WERI-Rb-1 (cell line): ENCODE results near the gene NT5C1B.

Experiments used
- DNase-seq: peaks from one replicate; pipeline ENCODE4 v3.0.0-alpha.2; 2020
- H3K27ac ChIP-seq: fragments of 250-450 bp; sonication (Bioruptor Pico); 2 replicates; pipeline ENCODE4 v1.5.1; 2020; ENCODE audit warnings: mild to moderate bottlenecking, moderate library complexity
- H3K27me3 ChIP-seq: fragments of 250-450 bp; sonication (Bioruptor Pico); 2 replicates; pipeline ENCODE4 v1.5.1; 2021; ENCODE audit warnings: mild to moderate bottlenecking, low read depth, moderate library complexity; ENCODE audit not compliant: insufficient read depth, severe bottlenecking
- H3K36me3 ChIP-seq: fragments of 250-450 bp; sonication (Bioruptor Pico); 2 replicates; pipeline ENCODE4 v1.5.1; 2020; ENCODE audit warnings: mild to moderate bottlenecking, moderate library complexity
- H3K4me3 ChIP-seq: 2 replicates; pipeline ENCODE4 v1.5.1; 2011; ENCODE audit warnings: low read depth, mild to moderate bottlenecking, control low read depth, low read length
- H3K9me3 ChIP-seq: fragments of 250-450 bp; sonication (Bioruptor Pico); 2 replicates; pipeline ENCODE4 v1.5.1; 2021; ENCODE audit warnings: mild to moderate bottlenecking, moderate library complexity; ENCODE audit not compliant: severe bottlenecking
- TF ChIP-seq, protein P1 (sequence below): IDR thresholded peaks from 2 replicates; pipeline ENCODE4 v1.5.1; 2011; ENCODE audit warnings: low read depth, mild to moderate bottlenecking, control low read depth, inconsistent platforms, low read length

NT5C1B gene

DNA sequence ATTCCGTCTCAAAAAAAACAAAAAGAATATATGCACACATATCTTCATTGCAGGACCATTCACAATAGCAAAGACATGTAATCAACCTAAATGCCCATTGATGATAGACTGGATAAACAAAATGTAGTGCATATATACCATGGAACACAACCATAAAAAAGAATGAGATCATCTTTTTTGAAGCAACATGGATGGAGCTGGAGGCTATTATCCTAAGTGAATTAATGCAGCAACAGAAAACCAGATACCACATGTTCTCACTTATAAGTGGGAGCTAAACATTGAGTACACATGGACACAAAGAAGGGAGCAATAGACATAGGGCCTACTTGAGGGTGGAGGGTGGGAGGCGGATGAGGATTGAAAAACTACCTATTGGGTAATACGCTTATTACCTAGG, 8.8 kb downstream of the NT5C1B start:
- Histone ChIP-seq H3K9me3 (peaks cover 2% of the 10 kb centered on the region), H3K27ac (no peak overlapping the region), H3K36me3 (no peaks in the 10 kb centered on the region)

DNA sequence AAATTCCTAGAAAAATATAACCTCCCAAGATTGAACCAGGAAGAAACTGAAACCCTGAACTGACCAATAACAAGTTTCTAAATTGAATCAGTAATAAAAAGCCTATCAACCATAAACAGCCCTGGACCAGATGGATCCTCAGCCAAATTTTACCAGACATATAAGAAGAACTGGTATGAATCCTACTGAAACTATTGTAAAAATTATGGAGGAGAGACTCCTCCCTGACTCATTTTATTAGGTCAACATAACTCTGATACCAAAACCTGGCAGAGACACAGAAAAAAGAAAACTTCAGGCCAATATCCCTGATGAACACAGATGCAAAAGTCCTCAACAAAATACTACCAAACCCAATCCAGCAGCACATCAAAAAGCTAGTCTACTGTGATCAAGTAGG, 11.3 kb downstream of the NT5C1B start:
- no peaks in the 10 kb centered on the region for H3K36me3 ChIP-seq

More for the DNA sequence above, 8.8 kb downstream of the NT5C1B start:
- no peak for DNase-seq
- peaks cover 10% of the 10 kb centered on the region for H3K27me3 ChIP-seq
- no peak overlapping the region for H3K4me3 ChIP-seq
- TF ChIP-seq, protein P1, sequence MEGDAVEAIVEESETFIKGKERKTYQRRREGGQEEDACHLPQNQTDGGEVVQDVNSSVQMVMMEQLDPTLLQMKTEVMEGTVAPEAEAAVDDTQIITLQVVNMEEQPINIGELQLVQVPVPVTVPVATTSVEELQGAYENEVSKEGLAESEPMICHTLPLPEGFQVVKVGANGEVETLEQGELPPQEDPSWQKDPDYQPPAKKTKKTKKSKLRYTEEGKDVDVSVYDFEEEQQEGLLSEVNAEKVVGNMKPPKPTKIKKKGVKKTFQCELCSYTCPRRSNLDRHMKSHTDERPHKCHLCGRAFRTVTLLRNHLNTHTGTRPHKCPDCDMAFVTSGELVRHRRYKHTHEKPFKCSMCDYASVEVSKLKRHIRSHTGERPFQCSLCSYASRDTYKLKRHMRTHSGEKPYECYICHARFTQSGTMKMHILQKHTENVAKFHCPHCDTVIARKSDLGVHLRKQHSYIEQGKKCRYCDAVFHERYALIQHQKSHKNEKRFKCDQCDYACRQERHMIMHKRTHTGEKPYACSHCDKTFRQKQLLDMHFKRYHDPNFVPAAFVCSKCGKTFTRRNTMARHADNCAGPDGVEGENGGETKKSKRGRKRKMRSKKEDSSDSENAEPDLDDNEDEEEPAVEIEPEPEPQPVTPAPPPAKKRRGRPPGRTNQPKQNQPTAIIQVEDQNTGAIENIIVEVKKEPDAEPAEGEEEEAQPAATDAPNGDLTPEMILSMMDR: no peak

DNA sequence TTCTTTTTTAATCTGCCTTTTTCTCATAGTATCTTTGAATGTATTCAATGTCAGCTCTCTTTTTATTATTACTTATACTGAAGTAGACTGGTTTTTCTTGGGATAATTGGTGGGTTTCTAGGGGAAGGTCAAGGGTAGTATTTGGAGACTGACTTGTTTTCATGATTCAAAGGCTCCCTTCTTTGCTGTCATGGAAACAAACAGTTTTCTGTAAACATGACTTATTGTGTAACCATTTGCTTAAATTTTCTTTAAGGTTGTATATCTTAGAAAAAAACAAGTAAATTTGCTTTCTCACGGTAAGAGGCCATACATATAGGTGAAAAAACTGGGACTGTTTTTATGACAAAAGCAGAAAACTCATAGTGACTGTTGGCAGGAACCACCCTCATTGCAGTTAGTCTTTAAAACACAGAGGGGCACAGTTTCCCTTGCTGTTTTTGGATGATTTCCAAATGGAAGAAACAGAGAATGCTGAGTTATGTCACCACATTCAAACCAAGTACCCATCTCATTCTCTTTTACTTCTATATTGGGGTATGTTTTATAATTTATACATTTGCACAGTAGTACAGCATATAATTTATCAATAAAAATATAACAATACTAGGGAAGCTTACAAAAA, 23.1 kb downstream of the NT5C1B start:
- Histone ChIP-seq H3K27ac (no peak overlapping the region), H3K27me3 (no peaks in the 10 kb centered on the region), H3K4me3 (no peak overlapping the region), H3K36me3 (no peaks in the 10 kb centered on the region), H3K9me3 (no peaks in the 10 kb centered on the region)
- TF ChIP-seq, protein P1: no peak
- DNase-seq: no peak

More for the DNA sequence above, 11.3 kb downstream of the NT5C1B start:
- Histone ChIP-seq H3K4me3 (no peak overlapping the region), H3K9me3 (no peaks in the 10 kb centered on the region), H3K27me3 (peaks cover 8% of the 10 kb centered on the region), H3K27ac (no peak overlapping the region)
- no peak for DNase-seq
- TF ChIP-seq, protein P1: no peak

DNA sequence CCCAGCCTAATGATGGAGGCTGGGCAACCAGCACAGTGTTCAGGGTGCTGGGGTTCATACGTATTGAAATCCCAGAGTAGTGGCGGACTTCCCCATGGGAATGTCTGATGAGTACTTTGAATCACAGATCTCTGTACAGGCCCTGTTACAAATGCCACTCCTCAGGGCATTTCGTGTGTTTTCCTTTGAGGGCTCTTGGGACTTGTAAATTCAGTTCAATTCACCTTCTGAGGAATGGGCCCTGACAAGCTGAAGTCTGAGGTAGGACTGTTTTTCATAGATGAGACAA, 28.6 kb downstream of the NT5C1B start:
- no peak for DNase-seq
- Histone ChIP-seq H3K27ac (peak overlapping the region; percentile 85), H3K27me3 (no peaks in the 10 kb centered on the region), H3K4me3 (peak overlapping the region; percentile 71), H3K9me3 (no peaks in the 10 kb centered on the region), H3K36me3 (peaks cover under 1% of the 10 kb centered on the region)
- TF ChIP-seq, protein P1: no peak

DNA sequence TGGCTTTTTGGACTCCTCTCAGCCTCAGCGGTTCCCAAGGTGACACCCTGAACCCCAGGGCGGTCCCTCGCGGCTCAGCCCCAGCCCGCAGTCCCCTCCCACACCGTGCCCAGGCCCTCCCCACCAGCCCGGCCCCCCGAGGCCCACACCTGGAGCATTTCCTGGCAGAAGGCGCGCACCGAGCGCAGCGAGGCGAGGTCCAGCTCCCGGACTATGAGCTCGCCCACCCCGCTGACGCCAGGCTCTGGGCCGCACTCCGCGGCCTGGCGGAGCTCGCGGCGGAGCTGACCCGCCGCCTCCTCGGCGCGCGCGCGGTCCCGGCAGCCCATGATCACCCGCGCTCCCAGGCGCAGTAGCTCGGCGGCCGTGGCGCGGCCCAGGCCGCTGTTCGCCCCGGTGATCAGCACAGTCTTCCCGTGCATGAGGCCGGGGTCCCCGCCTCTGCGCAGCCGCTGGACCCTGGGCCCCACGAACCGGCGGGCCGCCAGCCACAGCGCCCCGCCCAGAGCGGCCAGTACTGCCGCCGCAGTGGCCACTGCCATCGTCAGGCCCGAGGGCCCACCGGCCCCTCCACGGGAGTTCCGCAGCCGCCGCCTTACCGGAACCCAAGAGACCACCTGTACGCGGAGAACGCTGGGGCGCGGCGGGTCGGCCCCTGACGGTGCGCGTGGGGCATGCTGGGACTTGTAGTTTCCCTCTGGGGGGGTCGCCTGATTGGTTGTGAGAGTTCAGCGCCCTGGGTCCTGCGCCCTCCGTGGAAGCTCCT, 29.2 kb downstream of the NT5C1B start, which contains the start of gene RDH14:
TSS of gene RDH14 (minus strand) at position 623 of the 766 bp plus-strand sequence. CDS start at position 542, 81 bp downstream.
- Histone ChIP-seq H3K9me3 (no peaks in the 10 kb centered on the region), H3K4me3 (peak within 1 kb of the TSS; percentile 71), H3K27me3 (no peaks in the 10 kb centered on the region), H3K36me3 (peaks cover 6% of the 10 kb centered on the region), H3K27ac (peak within 1 kb of the TSS; percentile 85)
- DNase-seq: peak; percentile 99
- TF ChIP-seq, protein P1: no peak
